ENCODE measurements around the gene GRWD1.

GRWD1 gene

DNA sequence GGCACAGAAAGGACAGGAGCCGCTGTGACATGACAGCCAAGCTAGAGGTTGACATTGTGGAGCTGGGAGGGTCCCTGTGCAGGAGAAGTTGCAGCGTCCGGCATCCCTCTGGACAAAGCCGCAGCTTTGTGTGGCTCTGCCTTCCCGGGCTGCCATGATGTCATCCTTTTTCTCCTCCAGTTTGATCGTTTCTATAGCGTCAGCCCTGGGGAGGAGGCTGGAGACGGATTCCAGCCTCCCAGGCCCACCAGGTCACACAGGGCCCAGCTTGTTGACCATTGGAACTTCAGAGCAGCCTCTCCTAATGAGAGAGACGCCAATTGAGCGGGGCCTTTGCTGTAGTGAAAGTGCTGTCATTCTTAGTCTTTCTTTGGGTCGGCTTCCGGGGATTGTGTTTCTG lies 5.8 kb downstream of the GRWD1 start:
- TF ChIP-seq, protein P1, sequence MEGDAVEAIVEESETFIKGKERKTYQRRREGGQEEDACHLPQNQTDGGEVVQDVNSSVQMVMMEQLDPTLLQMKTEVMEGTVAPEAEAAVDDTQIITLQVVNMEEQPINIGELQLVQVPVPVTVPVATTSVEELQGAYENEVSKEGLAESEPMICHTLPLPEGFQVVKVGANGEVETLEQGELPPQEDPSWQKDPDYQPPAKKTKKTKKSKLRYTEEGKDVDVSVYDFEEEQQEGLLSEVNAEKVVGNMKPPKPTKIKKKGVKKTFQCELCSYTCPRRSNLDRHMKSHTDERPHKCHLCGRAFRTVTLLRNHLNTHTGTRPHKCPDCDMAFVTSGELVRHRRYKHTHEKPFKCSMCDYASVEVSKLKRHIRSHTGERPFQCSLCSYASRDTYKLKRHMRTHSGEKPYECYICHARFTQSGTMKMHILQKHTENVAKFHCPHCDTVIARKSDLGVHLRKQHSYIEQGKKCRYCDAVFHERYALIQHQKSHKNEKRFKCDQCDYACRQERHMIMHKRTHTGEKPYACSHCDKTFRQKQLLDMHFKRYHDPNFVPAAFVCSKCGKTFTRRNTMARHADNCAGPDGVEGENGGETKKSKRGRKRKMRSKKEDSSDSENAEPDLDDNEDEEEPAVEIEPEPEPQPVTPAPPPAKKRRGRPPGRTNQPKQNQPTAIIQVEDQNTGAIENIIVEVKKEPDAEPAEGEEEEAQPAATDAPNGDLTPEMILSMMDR (IDR thresholded peaks at IDR 0.05; ENCODE audit: low read depth, low read length): no peak
- no peak overlapping the region for H3K4me3 ChIP-seq (ENCODE audit: low read depth, low read length)

DNA sequence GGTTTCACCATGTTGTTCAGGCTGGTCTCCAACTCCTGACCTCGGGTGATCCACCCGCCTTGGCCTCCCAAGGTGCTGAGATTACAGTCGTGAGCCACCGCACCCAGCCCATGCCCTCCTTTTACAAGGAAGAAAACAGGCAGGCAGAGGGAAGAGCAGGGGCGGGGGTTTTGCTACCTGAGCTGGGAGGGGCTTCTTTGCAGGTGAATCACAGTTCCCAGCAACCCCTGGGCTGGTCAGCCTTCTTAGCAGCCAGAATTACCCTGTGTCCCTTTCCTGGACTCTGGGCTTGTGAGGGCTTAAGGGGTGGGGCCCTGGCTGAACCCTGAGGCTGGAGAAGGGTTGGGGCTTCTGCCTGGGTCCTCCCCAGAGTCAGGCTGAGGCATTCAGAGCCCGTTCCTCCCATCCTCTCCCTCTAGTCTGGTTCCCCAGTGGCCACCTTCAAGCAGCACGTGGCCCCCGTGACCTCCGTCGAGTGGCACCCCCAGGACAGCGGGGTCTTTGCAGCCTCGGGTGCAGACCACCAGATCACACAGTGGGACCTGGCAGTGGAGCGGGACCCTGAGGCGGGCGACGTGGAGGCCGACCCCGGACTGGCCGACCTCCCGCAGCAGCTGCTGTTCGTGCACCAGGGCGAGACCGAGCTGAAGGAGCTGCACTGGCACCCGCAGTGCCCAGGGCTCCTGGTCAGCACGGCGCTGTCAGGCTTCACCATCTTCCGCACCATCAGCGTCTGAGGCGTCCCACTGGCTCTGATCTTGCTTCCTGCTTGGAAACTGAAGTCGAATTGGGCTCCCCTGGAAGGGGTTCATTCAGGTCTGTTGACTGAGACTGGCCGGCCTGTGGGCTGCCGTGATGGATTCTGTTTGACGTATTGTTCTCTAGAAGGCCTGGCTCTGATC lies 6.8 kb downstream of the GRWD1 start:
- TF ChIP-seq, protein P1 (IDR thresholded peaks at IDR 0.05; ENCODE audit: low read depth, low read length): no peak
- no peak overlapping the region for H3K4me3 ChIP-seq (ENCODE audit: low read depth, low read length)

DNA sequence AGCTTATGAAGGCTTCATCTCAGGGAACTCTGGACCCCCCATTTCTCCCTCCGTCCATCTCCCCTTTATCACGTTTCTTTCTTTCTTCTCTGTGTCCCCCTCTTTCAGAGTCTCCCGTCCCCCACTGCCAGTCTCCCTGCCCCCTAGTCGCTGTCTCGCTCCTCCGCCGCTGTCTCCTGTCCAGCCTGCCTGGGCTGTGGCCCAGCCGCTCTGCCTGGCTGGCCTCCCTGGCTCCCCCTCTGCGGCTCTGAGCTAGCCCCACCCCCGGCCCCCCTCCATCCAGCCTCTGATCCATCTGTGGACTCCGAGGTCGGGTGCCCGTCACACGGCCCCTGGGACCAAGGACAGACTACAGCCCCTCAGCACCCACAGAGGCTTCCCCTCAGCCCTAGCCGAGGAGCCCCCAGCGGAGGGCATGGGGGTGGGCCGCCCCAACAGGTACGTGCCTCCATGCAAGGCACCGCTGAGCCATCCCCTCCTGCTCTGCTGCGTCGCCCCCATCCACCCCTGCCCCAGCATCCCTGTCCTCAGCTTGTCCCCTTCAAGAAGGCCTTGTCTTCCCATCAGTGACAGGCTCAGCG lies 8.5 kb downstream of the GRWD1 start:
- TF ChIP-seq, protein P1 (IDR thresholded peaks at IDR 0.05; ENCODE audit: low read depth, low read length): no peak
- H3K4me3 ChIP-seq (ENCODE audit: low read depth, low read length): no peak overlapping the region

DNA sequence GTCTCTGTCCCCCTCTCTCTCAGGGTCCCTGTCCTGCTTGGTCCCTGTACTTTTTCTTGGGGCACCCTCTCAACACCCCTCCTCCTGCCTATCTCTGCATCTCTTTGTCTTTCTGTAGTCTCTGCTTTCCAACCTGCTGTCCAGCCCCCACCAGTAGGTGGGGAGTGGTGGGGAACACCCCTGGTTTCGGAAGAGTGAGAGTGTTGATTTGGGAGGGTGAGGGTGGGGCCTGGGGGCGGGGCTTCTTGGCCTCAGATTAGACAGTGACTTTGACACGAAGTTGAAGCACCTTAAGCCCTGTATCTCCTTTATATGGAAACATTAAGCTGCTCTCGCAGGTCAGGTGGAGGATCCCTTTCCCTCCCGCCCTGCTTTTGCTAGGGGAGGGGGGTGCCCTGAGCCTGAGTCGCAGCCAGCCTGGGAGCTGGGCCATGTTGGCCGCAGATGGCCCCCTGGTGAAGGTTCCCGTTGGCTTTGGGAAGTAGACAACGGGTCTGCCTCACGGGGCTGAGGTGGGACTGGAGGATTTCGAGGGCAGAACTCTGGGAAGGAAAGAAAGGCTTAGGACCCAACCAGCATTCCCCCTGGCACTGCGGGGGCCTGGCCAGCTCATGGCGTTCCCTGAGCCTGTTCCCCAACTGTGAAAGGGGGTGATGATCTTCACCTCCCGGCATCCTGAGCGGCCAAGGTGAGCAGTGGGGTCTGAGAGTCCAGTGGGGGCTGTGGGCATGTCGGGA lies 9.6 kb downstream of the GRWD1 start, which contains the start of gene KCNJ14:
KCNJ14 (plus strand) TSS at position 404 of the 737 bp plus-strand sequence. CDS start 6,151 bp downstream, outside the sequence.
- TF ChIP-seq, protein P1 (IDR thresholded peaks at IDR 0.05; ENCODE audit: low read depth, low read length): no peak
- H3K4me3 ChIP-seq (ENCODE audit: low read depth, low read length): no peak within 1 kb of the TSS

DNA sequence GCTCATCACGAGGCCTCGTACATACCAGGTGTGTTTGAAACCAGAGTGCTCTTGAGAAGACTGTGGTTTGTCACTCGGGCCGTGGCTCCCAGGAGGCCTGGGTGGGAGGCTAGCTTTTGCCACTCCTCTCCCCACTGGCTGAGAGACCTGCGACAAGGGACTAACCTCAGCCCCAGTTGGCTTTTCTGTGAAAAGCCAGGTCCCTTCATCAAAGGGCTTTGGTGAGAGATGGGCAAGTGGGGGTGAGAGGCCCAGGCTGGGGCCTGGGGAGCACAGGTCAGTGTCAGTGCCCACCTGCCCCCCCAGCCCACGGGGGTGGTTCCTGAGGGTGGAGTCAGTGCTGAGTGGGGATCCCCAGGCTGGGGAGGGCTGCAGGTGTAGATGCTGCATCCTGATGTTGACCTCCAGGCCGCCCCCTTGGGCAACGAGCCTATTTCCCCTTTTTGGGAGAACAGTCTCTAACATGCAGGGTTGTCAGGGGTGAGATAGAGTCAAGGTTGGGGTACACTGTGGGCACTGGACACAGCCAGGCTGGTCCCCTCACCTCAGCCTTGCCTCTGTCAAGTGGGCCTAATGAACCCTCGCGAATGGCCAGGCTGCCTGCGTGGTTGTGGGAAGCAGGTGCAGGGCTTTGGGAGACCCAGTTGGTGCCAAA lies 10.3 kb downstream of the GRWD1 start:
- TF ChIP-seq, protein P1 (IDR thresholded peaks at IDR 0.05; ENCODE audit: low read depth, low read length): no peak

DNA sequence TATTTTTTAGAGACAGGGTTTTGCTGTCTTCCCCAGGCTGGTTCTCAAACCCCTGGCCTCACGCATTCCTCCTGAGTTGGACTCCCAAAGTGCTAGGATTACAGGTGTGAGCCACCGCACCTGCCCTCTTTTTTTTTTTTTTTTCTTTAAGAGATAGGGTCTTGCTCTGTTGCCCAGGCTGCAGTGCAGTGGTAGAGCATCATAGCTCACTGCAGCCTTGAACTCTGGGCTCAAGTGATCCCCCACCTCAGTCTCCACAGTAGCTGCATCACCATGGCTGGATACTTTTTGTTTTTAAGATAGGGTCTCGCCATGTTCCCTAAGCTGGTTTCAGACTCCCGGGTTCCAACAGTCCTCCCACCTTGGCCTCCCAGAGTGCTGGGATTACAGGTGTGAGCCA lies 11.1 kb downstream of the GRWD1 start:
- no peak overlapping the region for H3K4me3 ChIP-seq (ENCODE audit: low read depth, low read length)
- TF ChIP-seq, protein P1 (IDR thresholded peaks at IDR 0.05; ENCODE audit: low read depth, low read length): no peak

More for the DNA sequence above, 10.3 kb downstream of the GRWD1 start:
- no peak overlapping the region for H3K4me3 ChIP-seq (ENCODE audit: low read depth, low read length)
